Measurements from ENCODE around the gene DISC1.

GRCh38 chr1:231602673-231602984 is 24.0 kb upstream of the DISC1 start:
- TF ChIP-seq CTCF (IDR thresholded peaks at IDR 0.05) (no peak), EZH2 (IDR thresholded peaks at IDR 0.05; ENCODE audit: borderline replicate concordance, insufficient read depth, low read depth, low read length, poor library complexity, severe bottlenecking) (no peak)
